Gastroesophageal sphincter (tissue), 4 donors: ENCODE results near the gene PDX1. TPM values are rescaled to one million over a fixed set of nuclear protein-coding genes. Genes with fewer than 3 reads are reported as not detected.

Experiments
- ATAC-seq: fragments of 150-250 bp; one replicate; pipeline ENCODE4 v1.9.1; 2016; ENCODE audit warnings: mild to moderate bottlenecking, moderate library complexity
- H3K27ac ChIP-seq, 4 donors: fragments of 200-600 bp; sonication (generic) in 3 of 4; 1 replicate in 3 of 4; 2 replicates in 1 of 4; pipeline ENCODE4 v1.5.1; 2016 to 2019
- H3K27me3 ChIP-seq: fragments of 200-600 bp; sonication (generic); one replicate; pipeline ENCODE4 v1.5.1; 2019
- H3K36me3 ChIP-seq, 2 donors: fragments of 200-600 bp; sonication (generic); one replicate each; pipeline ENCODE4 v1.5.1; 2019; ENCODE audit warnings: control low read depth in 1 of 2
- H3K4me1 ChIP-seq, 3 donors: fragments of 200-600 bp; sonication (generic); 1 replicate in 2 of 3; 2 replicates in 1 of 3; pipeline ENCODE4 v1.5.1; 2016 to 2019; ENCODE audit warnings: control low read depth in 2 of 3
- H3K4me3 ChIP-seq, 2 donors: fragments of 200-600 bp; sonication (generic); one replicate each; pipeline ENCODE4 v1.5.1; 2019; ENCODE audit warnings: mild to moderate bottlenecking in 1 of 2, moderate library complexity in 1 of 2
- H3K9me3 ChIP-seq, 3 donors: fragments of 200-600 bp; sonication (generic); one replicate each; pipeline ENCODE4 v1.5.1; 2017 to 2019; ENCODE audit warnings: control low read depth in 2 of 3
- EP300 ChIP-seq: sonication (generic); formaldehyde crosslinking; IDR thresholded peaks from one replicate; pipeline ENCODE4 v1.6.1; 2017; ENCODE audit warnings: antibody characterized with exemption, mild to moderate bottlenecking
- POLR2A ChIP-seq, 2 donors: fragments of 450-650 bp; IDR thresholded peaks; one replicate each; pipeline ENCODE4 v1.6.1; 2017; ENCODE audit warnings: antibody characterized with exemption in 2 of 2, mild to moderate bottlenecking in 2 of 2, moderate library complexity in 1 of 2
- POLR2AphosphoS5 ChIP-seq: sonication (generic); formaldehyde crosslinking; IDR thresholded peaks from one replicate; pipeline ENCODE4 v1.6.1; 2017; ENCODE audit warnings: antibody characterized with exemption
- WGBS, 2 donors: methylation state at CpG; one replicate each; pipeline ENCODE4 v1.1.5; 2018; ENCODE audit warnings: low coverage in 1 of 2; 5-methylcytosine and 5-hydroxymethylcytosine counted together
- total RNA-seq, 4 donors: library from RNA; depleted of rRNA; stranded (reverse); fragments of >200 nt; gene quantifications; one replicate each; pipeline ENCODE4 v1.1.0, GENCODE V29; 2016
- TF ChIP-seq, protein P1 (sequence below), 4 experiments: fragments of 200-600 bp in 2 of 4; fragments of 450-650 bp in 2 of 4; sonication (generic) in 1 of 4; IDR thresholded peaks; one replicate each; pipeline ENCODE4 v1.5.1; 2017 to 2019; ENCODE audit warnings: antibody characterized with exemption in 4 of 4, mild to moderate bottlenecking in 2 of 4, moderate library complexity in 2 of 4

Gene PDX1
- total RNA-seq, 4 donors from 2014 or later = not detected

DNA sequence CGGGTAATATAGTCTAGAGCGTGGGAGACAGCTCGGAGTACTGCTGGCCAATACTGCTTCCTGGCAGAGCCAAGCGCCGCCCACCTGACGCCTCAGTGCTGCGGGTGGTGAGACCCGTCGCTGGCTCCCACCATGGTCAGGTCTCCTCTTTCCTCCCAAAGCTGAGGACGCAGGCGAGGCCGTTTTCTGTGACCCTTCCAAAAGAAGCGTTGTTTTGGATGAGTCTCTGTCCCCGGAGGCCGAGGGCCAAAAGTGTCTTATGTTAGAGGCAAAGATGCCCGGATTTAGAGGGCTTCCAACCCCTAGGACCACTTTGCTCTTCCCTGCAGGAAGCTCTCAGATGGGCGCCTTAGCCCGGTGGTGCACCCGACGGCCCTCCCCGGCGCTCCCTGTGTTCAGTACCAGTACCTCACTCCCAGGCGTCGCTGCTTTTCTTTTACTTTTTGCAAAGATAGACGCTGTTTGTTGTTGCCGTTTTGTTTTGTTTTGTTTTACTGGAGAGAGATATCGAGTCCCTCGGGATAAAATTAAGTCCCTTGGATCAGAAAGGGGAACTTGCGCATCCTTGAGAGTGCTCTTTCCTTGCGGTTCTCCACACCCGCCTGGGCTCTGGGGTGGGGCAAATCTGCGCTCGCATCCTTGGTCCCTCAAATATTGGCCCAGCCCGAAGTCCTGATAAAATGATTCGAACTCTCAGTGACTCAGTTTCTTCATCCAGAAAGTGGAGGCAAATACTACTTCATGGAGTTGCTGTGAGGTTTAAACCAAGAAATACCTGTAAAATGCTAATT lies 7.0 kb downstream of the PDX1 start:
- no peak overlapping the region for H3K27ac ChIP-seq
- H3K4me3 ChIP-seq = no peak overlapping the region
- H3K4me1 ChIP-seq = peaks cover 0 to 30% (median 0%) of the 10 kb centered on the region in 3 donors
- ATAC-seq = no peak
- peaks cover 100% of the 10 kb centered on the region for H3K27me3 ChIP-seq
- H3K9me3 ChIP-seq = no peaks in the 10 kb centered on the region
- no peak for TF ChIP-seq EP300
- TF ChIP-seq POLR2A (IDR thresholded peaks at IDR 0.05) = no peak
- TF ChIP-seq, protein P1, sequence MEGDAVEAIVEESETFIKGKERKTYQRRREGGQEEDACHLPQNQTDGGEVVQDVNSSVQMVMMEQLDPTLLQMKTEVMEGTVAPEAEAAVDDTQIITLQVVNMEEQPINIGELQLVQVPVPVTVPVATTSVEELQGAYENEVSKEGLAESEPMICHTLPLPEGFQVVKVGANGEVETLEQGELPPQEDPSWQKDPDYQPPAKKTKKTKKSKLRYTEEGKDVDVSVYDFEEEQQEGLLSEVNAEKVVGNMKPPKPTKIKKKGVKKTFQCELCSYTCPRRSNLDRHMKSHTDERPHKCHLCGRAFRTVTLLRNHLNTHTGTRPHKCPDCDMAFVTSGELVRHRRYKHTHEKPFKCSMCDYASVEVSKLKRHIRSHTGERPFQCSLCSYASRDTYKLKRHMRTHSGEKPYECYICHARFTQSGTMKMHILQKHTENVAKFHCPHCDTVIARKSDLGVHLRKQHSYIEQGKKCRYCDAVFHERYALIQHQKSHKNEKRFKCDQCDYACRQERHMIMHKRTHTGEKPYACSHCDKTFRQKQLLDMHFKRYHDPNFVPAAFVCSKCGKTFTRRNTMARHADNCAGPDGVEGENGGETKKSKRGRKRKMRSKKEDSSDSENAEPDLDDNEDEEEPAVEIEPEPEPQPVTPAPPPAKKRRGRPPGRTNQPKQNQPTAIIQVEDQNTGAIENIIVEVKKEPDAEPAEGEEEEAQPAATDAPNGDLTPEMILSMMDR (IDR thresholded peaks at IDR 0.05) = no peak
- no peak for TF ChIP-seq POLR2AphosphoS5
- no peaks in the 10 kb centered on the region for H3K36me3 ChIP-seq
- 0 to 3% methylated on average over 7 to 34 of the region's 35 CpGs for WGBS, 2 donors

DNA sequence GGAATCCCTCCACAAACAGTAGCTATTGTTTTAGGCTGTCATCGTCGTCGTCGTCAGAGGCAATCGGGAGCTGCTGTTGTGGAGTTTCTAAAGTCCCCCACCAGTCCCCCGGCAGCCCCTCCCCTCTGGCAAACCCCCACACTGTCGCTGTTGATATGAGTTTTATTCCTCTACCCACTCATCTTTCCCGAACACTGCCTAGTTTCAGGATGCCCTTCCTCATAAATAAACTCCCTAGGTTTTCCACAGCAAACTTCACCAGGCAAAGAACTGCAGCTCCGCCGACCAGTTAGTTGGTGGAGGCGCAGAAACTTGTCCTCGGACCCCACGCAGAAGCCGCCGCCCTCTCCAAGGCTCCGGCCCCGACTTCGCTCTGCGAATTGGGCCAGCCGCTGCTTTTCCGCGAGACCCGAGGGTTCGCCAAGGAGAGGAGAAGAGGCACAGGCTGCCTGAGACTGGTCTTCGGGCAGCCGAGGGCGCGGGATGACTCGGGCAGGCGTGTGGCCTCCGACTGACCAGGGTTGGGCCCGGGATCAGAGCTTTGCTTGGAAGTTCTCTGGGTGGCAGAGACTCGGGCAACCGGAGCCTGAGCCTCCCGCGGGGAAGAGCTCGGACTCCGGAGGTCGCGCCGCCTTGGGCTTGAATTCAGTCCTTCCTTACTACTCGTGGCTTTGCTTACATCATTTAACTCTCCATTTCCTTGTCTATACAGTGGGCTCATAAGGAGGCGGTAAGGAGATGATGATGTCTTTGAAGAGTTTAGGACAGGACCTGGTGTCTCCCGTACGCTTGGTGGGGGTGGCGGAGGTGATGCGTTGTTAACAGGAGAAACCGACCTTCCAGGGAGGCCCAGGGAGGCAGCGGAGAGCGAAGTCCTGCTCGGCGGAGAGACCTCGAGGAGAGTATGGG lies 7.9 kb downstream of the PDX1 start:
- H3K9me3 ChIP-seq = no peaks in the 10 kb centered on the region
- H3K27me3 ChIP-seq = peaks cover 100% of the 10 kb centered on the region
- H3K27ac ChIP-seq = no peak overlapping the region
- TF ChIP-seq POLR2A (IDR thresholded peaks at IDR 0.05) (no peak), EP300 (no peak), POLR2AphosphoS5 (no peak)
- TF ChIP-seq, protein P1 (IDR thresholded peaks at IDR 0.05) = no peak
- no peak for ATAC-seq
- WGBS, 2 donors = 1 to 3% methylated on average over 5 to 10 of the region's 53 CpGs
- no peak overlapping the region for H3K4me3 ChIP-seq
- H3K4me1 ChIP-seq = peaks cover 0 to 22% (median 0%) of the 10 kb centered on the region in 3 donors
- no peaks in the 10 kb centered on the region for H3K36me3 ChIP-seq

DNA sequence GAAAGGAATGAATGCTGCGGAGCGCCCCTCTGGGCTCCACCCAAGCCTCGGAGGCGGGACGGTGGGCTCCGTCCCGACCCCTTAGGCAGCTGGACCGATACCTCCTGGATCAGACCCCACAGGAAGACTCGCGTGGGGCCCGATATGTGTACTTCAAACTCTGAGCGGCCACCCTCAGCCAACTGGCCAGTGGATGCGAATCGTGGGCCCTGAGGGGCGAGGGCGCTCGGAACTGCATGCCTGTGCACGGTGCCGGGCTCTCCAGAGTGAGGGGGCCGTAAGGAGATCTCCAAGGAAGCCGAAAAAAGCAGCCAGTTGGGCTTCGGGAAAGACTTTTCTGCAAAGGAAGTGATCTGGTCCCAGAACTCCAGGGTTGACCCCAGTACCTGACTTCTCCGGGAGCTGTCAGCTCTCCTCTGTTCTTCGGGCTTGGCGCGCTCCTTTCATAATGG lies 8.6 kb downstream of the PDX1 start:
- no peak for ATAC-seq
- Histone ChIP-seq H3K27me3 (peaks cover 100% of the 10 kb centered on the region), H3K27ac (no peak overlapping the region), H3K36me3 (no peaks in the 10 kb centered on the region), H3K4me1 (peaks cover 0 to 20% (median 0%) of the 10 kb centered on the region in 3 donors), H3K9me3 (no peaks in the 10 kb centered on the region), H3K4me3 (no peak overlapping the region)
- TF ChIP-seq EP300 (no peak), POLR2AphosphoS5 (no peak), POLR2A (IDR thresholded peaks at IDR 0.05) (no peak)
- TF ChIP-seq, protein P1 (IDR thresholded peaks at IDR 0.05) = no peak
- 0% methylated on average over 6 of the region's 26 CpGs; no CpG with 5 or more reads in 1 of the 2 donors for WGBS, 2 donors

DNA sequence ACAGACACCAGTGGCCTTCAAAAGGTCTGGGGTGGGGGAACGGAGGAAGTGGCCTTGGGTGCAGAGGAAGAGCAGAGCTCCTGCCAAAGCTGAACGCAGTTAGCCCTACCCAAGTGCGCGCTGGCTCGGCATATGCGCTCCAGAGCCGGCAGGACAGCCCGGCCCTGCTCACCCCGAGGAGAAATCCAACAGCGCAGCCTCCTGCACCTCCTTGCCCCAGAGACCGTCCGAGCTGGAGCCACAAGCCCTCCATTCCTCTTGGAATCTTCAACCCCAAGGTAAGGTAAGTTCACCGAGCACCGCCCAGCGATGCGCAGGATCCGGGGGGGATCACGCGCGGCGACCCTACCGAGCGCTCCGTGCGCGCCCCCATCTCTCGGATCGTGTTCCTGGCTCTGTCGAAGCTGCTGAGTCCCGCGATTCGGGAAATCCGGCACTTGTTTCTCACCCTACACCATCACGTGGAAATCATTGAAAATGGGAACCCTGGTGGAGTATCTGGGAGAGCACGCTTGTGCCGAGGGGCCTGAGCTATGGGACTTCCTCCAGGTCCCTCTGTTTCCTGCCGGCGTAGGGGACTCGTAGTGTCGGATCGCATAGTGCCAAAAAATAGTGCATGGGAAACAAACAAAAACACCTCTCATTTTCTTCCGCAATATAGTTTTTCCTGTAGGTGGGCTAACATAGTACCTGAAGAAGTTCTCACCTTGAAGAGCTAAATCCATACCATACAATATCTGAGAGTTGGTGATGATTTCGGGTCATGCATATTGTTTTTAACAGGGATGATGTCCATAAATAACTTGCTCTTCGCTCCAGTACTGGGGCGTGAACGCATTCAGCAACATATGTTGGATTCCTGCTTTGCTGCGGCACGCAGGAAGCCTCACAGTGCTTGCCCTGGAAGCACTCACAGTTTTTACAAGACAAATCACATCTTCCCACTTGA lies 9.3 kb downstream of the PDX1 start:
- WGBS, 2 donors = 3 to 4% methylated on average over 11 to 23 of the region's 48 CpGs
- Histone ChIP-seq H3K36me3 (no peaks in the 10 kb centered on the region), H3K4me1 (peaks cover 0 to 18% (median 0%) of the 10 kb centered on the region in 3 donors), H3K9me3 (no peaks in the 10 kb centered on the region), H3K27me3 (peaks cover 100% of the 10 kb centered on the region), H3K4me3 (no peak overlapping the region), H3K27ac (no peak overlapping the region)
- ATAC-seq = no peak
- TF ChIP-seq, protein P1 (IDR thresholded peaks at IDR 0.05) = no peak
- TF ChIP-seq EP300 (no peak), POLR2AphosphoS5 (no peak)
